Glutamatergic neuron (in vitro differentiated cells): ENCODE results near the gene RHOU. TPM values are rescaled to one million over a fixed set of nuclear protein-coding genes. Genes with fewer than 3 reads are reported as not detected.

ENCODE experiments used
- DNase-seq: peaks from one replicate; pipeline ENCODE4 v3.0.0; 2022
- H3K27ac Mint-ChIP-seq: one replicate; pipeline ENCODE4 v1.8.0; 2020; ENCODE audit warnings: mild to moderate bottlenecking, mixed read lengths, inconsistent platforms; ENCODE audit not compliant: unreplicated experiment
- H3K27me3 Mint-ChIP-seq: one replicate; pipeline ENCODE4 v1.8.0; 2020; ENCODE audit warnings: mild to moderate bottlenecking, moderate library complexity, mixed read lengths, inconsistent platforms; ENCODE audit not compliant: unreplicated experiment
- H3K36me3 Mint-ChIP-seq: one replicate; pipeline ENCODE4 v1.8.0; 2020; ENCODE audit warnings: mild to moderate bottlenecking, mixed read lengths, inconsistent platforms; ENCODE audit not compliant: unreplicated experiment
- H3K4me1 Mint-ChIP-seq: one replicate; pipeline ENCODE4 v1.8.0; 2020; ENCODE audit warnings: mild to moderate bottlenecking, low read depth, mixed read lengths, inconsistent platforms; ENCODE audit not compliant: unreplicated experiment
- H3K4me3 Mint-ChIP-seq: one replicate; pipeline ENCODE4 v1.8.0; 2020; ENCODE audit warnings: mild to moderate bottlenecking, mixed read lengths, inconsistent platforms; ENCODE audit not compliant: unreplicated experiment
- H3K9me3 Mint-ChIP-seq: one replicate; pipeline ENCODE4 v1.8.0; 2020; ENCODE audit warnings: mild to moderate bottlenecking, moderate library complexity, mixed read lengths, inconsistent platforms; ENCODE audit not compliant: unreplicated experiment
- CTCF ChIP-seq: fragments of 200-600 bp; sonication (generic); IDR thresholded peaks from one replicate; pipeline ENCODE4 v1.5.0; 2021; ENCODE audit not compliant: partially characterized antibody, unreplicated experiment
- total RNA-seq: library from RNA; stranded (reverse); fragmentation: NEBNext Ultra II Directional; extraction: Animal tissue kit (Norgen Biotek cat#: 25700); gene quantifications from one replicate; pipeline ENCODE4 v1.2.1, GENCODE V29; 2021; ENCODE audit not compliant: unreplicated experiment

RHOU gene
- total RNA-seq, 1 donor from 2014 or later = 79.7 TPM

GRCh38 chr1:228725178-228725577 lies 10.1 kb upstream of the RHOU start:
- Mint-ChIP-seq H3K27me3 (no peaks in the 10 kb centered on the region), H3K27ac (no peak overlapping the region), H3K4me3 (no peak overlapping the region), H3K9me3 (peaks cover 1% of the 10 kb centered on the region), H3K36me3 (no peaks in the 10 kb centered on the region), H3K4me1 (no peaks in the 10 kb centered on the region)
- TF ChIP-seq CTCF = no peak
- no peak for DNase-seq

GRCh38 chr1:228727681-228728171 lies 7.6 kb upstream of the RHOU start:
- DNase-seq = no peak
- Mint-ChIP-seq H3K36me3 (no peaks in the 10 kb centered on the region), H3K27ac (no peak overlapping the region), H3K4me1 (no peaks in the 10 kb centered on the region), H3K4me3 (no peak overlapping the region), H3K9me3 (no peaks in the 10 kb centered on the region), H3K27me3 (no peaks in the 10 kb centered on the region)
- no peak for TF ChIP-seq CTCF

- Mint-ChIP-seq H3K36me3 (no peaks in the 10 kb centered on the region), H3K27ac (no peak overlapping the region), H3K9me3 (peaks cover 8% of the 10 kb centered on the region), H3K4me1 (no peaks in the 10 kb centered on the region), H3K27me3 (peaks cover 4% of the 10 kb centered on the region), H3K4me3 (no peak overlapping the region)
- TF ChIP-seq CTCF = no peak
- no peak for DNase-seq
These were observed 2.9 kb upstream of the RHOU start for GRCh38 chr1:228732426-228732825.

GRCh38 chr1:228733576-228733975 lies 1.7 kb upstream of the RHOU start:
- no peak overlapping the region for H3K27ac Mint-ChIP-seq
- H3K4me3 Mint-ChIP-seq = no peak overlapping the region
- peaks cover 4% of the 10 kb centered on the region for H3K27me3 Mint-ChIP-seq
- peaks cover 8% of the 10 kb centered on the region for H3K9me3 Mint-ChIP-seq
- no peaks in the 10 kb centered on the region for H3K36me3 Mint-ChIP-seq
- no peak for DNase-seq
- no peak for TF ChIP-seq CTCF
- peaks cover 9% of the 10 kb centered on the region for H3K4me1 Mint-ChIP-seq

- Mint-ChIP-seq H3K36me3 (peaks cover 8% of the 10 kb centered on the region), H3K4me3 (peak overlapping the region; percentile 98), H3K27ac (peak overlapping the region; percentile 97), H3K9me3 (peaks cover 8% of the 10 kb centered on the region), H3K4me1 (peaks cover 26% of the 10 kb centered on the region), H3K27me3 (peaks cover 4% of the 10 kb centered on the region)
- peak; percentile 49 for DNase-seq
- TF ChIP-seq CTCF = no peak
These were observed 750 bp downstream of the RHOU start for GRCh38 chr1:228735871-228736586.
